GM20431 (cell line): Measurements from ENCODE around the gene PPP1R13B.

Experiments used
- in situ Hi-C: fragments of 300-500 bp; cut with MseI, MboI; formaldehyde crosslinking; loops from one replicate; pipeline ENCODE4 v1.15.0; 2020; ENCODE audit warnings: low sequenced_read_pairs; ENCODE audit not compliant: unreplicated experiment

Gene PPP1R13B

GRCh38 chr14:103882503-103883262, 35.3 kb upstream of the PPP1R13B start:
- in situ Hi-C loops, result no loop called here

DNA sequence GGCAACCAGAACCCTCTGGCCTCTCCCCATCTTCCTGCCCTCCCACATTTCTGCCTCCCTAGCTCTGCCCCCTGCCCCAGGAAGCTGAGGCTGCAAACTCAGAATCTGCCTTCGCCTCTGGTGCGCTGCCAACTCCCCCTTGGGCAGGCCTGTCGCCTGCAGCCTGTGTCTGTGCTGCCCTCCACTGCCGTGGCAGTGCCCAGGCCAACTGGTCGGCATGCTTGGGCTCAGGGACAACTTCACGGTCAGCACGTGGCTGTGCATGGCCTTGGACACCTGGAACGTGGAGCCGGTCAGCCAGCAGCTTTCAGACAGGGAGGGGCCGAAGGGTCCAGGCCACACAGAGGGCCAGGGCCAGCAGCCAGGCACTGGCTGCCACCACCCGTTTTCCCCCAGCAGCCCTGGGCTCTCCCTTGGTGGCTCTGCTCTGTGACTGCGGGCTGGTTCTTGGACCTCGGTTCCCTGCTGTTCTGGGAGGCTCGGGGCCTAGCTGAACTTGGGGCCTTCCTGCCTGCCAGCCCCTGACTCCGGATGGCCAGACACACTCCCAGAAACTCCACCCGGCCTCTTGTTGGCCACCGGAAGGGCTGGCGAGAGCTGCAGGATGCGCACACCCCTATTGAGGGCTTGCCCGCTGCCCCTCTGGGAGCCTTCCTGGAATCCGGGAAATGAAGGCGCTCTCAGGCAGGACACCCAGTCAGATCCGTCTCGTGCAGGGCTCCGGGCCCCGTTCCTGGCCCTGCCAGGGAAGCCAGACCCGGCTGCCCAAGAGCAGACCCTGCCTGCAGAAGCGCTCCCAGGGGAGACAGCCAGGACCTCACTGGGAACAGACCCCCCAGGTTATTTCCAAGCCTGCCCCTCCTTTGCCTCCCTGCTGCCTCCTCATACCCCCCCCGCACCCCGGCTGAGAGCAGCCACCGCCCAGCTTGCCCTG, 34.2 kb upstream of the PPP1R13B start:
- in situ Hi-C loops, result no loop called here

GRCh38 chr14:103880348-103881267, 33.2 kb upstream of the PPP1R13B start:
- in situ Hi-C loops, result no loop called here

DNA sequence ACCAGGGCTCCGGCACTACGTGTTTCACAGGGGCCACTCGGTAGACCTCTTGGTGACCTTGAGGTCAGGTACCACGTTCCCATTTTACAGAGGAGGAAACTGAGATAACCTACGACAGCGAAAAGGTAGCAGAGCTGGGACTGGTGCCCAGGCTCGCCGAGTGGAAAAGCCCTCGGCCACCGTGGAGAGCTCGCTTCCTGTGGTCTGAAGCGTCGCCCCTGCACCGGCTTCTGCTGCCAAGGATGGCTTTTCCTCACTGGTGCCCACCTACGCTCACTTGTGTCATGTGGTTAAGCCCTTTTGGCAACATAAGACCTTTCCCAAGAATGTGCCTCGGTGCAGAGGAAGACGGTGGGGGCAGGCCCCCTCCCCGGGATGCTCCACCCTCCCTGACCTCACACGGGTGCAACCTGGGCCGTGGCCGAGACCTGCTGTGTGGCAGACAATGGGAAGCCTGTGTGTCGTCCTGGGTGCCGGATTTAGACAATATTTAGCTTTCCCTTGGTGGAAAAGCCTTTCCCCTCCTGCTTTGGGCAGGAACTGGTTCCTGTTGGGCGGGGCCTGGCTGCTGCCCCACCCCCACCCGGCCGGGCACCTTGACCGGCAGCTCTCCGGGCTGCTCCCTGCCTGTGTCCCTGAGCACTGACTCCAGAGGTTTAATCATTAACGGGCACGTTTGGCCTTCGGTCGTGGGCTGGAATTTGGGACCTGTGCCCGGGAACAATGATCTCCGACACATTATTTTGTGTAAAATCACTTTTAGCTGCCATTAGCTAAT, 32.4 kb upstream of the PPP1R13B start:
- in situ Hi-C loops, result no loop called here

DNA sequence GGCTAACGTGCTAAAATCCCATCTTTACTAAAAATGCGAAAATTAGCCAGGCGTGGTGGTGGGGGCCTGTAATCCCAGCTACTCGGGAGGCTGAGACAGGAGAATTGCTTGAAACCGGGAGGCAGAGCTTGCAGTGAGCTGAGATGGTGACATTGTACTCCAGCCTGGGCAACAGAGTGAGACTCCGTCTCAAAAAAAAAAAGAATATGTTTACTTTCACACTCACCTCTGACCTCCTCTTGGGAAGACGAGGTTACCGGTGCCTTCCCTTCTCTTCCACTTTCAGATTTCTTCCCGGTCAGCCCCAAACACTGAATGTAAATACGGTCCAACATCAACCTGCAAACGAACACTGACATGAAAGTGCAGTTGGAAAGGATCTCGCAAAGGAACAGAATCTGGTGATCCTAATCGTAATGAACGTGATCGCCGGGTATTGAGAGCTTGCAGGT, 31.8 kb upstream of the PPP1R13B start:
- in situ Hi-C loops, result no loop called here

DNA sequence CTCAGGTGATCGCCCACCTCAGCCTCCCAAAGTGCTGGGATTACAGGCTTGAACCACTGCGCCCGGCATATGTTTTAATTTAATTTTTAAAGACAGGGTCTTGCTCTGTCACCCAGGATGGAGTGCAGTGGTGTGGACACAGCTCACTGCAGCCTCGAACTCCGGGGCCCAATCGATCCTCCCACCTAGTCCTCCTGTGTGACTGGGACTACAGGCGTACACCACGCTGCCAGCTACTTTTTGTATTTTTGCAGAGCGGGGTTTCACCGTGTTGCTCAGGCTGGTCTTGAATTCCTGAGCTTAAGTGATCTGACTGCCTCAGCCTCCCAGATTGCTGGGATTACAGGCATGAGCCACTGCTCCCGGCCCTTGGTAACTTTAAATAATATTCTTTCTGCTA, 30.8 kb upstream of the PPP1R13B start:
- in situ Hi-C loops, result no loop called here

- in situ Hi-C loops, result no loop called here
Observed at GRCh38 chr14:103875010-103875409, 27.6 kb upstream of the PPP1R13B start.

- in situ Hi-C loops, result no loop called here
Observed at GRCh38 chr14:103872481-103873113, 25.2 kb upstream of the PPP1R13B start.

GRCh38 chr14:103871596-103872480, 24.5 kb upstream of the PPP1R13B start:
- in situ Hi-C loops, result no loop called here

DNA sequence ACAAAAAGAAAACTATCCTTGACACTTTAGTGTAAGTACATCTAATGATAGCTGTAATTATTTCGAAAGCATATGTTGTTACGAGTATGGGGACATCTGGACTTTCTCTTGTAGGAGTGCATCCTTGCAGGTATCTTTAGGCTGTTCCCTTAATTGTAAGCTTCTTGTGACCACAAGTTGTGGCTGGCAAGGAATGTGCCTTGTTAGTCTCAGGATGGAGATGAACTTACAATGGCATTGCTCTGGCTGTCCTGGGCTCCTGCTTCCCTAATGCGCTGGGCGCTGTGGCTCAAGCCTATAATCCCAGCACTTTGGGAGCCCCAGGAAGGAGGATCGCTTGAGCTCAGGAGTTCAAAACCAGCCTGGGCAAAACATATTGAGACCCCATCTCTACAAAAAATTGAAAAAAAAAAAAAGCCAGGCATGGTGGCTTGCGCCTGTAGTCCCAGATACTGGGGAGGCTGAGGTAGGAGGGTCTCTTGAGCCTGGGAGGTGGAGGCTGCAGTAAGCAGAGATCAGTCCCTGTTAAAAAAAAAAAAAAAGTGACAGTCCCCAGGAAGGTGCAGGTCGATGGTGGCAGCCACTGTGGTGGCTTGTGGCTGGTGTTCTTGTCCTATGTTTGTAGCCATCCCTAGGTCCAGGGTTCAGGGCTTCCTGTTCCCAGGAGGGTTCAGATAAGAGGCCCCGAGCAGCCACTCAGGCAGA, 23.7 kb upstream of the PPP1R13B start:
- in situ Hi-C loops, result no loop called here

DNA sequence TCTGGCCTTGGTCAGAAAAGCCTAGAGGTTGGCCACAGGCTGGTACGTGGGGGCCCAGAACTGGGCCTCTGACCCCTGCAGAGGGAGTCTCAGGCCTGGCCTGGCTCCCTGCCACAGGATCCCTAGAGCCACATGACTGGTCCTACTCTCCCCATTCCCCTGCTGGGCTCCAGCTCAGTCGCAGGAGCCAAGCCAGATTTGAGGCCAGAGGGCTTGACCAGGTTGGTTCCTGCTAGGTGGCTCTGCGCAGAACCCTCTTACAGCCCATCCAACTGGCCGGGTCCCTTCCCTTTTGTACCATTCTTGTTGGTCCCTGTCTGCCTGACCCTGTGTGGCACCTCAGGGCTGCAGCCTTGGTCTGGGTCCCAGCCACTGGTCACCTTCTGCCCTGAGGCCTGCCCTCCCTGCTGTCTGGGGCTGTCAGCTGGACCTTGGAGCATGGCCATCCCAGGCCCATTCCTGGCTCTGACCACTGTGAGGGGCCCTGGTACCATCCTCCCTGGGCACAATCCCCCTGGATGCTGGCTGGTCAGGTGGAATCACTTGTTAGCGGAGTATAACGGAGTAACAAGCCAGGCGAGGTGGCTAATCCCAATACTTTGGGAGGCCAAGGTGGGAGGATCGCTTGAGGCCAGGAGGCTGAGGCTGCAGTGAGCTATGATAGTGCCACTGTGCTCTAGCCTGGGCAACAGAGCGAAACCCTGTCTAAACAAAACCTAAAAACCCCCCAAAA, 22.9 kb upstream of the PPP1R13B start:
- in situ Hi-C loops, result no loop called here

GRCh38 chr14:103869406-103870143, 22.2 kb upstream of the PPP1R13B start:
- in situ Hi-C loops, result no loop called here

GRCh38 chr14:103868242-103868897, 21.0 kb upstream of the PPP1R13B start:
- in situ Hi-C loops, result no loop called here

GRCh38 chr14:103867523-103867953, 20.2 kb upstream of the PPP1R13B start:
- in situ Hi-C loops, result no loop called here

DNA sequence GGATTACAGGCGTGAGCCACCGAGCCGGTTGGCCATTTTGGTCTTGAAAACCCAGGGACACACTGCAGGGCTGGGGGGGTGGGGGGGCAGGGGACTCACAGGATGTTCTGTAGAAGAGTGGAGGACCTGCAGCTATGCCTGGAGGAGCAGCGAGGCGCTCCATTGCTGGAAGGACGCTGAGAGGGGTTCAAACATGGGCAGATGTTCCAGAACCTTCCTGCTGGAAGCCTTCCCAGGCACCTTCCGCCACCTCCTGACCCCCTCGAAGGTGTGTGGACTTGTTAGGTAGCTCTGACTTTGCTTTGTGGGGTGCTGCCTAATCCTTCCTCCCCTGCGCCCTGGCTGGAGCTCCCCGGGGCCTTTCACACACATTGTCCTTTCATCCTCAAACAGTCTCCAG, 19.6 kb upstream of the PPP1R13B start:
- in situ Hi-C loops, result no loop called here
